HG03108 (cell line): ENCODE measurements around the gene PAXX.

Experiments used
- ATAC-seq: cut with Tn5 transposase; IDR thresholded peaks from one replicate; pipeline ENCODE4 v1.9.1; 2021; ENCODE audit warnings: moderate library complexity; ENCODE audit not compliant: unreplicated experiment

Gene PAXX

DNA sequence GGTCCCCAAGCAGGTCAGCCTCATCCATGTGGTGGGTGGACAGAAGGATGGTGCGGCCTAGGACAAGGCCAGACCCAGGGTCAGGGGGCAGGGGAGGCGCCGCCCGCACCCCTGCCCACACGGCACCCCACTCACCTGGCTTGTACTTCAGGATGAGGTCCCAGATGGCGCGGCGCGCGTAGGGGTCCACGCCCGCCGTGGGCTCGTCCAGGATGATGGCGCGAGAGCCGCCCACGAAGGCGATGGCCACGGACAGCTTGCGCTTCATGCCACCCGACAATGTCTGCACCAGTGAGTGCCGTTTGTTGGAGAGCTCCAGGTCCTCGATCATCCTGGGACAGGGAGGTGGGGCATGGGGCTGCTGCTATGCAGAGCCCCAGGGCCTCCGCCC, 23.3 kb downstream of the PAXX start:
- no peak for ATAC-seq

DNA sequence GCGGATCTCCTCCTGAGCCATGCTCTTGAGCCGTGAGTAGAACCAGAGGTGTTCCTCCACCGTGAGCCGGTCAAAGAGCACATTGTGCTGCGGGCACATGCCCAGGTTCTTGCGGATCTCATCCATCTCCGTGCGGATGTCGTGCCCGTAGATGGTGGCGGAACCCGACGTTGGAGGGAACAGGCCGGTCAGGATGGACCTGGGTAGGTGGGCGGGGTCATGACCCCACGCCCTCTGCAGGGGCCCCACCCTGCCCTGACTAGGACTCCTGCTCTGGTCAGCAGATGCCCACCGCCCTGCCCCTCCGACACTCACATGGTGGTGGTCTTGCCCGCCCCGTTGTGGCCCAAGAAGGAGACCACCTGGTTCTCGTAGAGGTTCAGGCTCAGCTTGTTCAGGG, 23.8 kb downstream of the PAXX start:
- ATAC-seq = no peak

DNA sequence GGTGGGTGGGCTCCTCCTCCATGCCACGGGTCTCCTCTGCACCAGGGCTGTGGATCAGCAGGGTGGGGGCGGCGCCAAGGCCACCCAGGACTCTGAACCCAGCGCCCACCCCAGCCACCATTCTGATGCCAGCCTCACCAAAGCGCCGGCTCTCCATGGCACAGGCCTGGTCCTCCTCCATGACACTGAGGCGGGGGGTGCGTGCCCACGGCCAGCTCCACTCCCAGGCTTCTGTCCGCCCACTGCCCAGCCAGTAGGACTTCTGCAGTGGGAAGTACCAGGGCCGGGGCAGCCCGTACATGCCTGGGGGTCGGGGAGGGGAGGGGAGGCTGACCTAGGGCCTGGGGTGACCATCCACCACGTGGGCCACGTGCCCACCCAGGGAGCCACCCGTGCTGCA, 24.2 kb downstream of the PAXX start:
- no peak for ATAC-seq

DNA sequence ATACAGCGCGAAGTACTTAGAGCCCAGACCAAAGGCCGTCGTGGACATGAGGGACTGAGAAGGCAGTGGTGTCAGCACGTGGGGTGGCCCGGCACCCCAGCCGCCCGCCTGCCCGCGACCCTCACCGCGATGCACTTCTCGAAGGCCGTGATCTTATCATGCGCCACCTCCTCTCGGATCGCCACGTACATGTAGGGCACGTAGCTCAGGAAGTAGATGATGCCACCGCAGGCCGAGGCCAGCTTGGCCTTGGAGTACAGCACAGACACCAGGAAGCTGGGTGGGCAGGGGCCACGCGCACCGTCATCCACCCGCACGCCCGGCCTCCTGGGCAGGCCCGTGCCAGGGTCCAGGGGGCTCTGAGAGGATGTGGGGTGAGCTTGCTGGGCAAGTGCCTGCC, 24.8 kb downstream of the PAXX start:
- no peak for ATAC-seq

DNA sequence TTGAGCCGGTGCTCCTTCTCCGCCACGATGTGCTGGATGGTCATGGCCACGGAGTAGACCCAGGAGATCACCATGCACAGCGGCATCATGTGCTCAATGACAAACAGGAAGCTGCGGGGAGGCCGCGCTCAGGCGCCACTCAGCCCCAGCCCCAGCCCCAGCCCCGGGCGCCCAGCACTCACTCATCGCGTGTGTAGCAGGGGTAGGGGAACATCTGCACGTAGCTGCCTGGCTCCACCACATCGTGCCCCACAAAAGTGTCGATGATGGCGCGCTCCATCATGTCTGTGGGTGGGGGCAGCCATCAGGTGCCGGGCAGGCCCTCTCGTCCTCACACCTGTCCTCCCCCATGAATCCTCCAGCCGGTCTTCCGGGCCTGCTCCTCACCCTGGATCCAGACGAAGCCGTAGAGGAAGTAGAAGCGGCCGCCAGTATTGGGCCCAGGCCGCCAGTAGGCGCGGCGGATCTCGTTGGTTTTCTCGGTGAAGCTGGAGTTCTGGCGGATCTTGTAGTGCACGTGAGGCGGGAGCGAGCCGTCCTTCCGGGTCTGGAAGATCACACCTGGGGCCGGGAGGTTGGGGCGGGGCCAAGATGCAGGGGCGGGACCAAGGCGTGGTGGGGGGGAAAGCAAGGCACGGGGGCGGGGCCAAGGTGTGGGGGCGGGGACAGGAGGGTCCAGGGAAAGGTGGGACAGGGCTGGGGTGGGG, 25.7 kb downstream of the PAXX start:
- ATAC-seq = no peak

DNA sequence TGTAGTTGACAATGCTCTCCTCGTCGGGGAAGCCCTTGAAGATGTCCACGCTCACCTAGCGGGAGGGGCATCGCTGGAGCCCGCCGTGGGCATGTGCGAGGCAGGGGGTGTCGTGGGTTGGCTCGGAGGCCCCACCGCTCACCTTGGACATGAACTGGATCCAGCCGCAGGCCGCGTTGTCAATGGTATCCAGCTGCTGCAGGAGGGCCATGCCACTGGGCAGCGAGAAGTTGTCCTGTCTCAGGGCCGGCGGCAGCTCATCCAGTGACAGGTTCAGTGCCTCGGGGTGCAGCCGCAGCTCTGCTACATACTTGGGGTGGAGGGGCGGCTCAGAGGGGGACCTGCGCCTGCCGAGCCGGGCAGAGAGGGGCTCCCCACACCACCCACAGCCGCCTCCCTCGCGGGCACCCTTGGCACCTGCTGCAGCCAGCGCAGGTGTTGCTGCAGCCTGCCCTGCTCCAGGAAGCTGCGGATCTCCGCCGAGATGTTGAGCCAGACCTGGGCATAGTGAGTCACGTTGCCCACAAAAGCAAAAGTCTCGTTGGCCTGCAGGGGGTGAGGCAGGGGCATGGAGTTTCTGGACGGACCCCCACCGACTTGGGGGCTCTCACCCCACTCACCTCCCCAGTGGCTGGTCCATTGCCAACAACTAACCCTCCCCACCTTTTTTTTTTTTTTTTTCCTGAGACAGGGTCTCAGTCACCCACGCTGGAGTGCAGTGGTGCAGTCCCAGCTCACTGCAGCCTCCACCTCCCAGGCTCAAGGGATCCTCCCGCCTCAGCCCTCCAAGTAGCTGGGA, 26.7 kb downstream of the PAXX start:
- no peak for ATAC-seq

DNA sequence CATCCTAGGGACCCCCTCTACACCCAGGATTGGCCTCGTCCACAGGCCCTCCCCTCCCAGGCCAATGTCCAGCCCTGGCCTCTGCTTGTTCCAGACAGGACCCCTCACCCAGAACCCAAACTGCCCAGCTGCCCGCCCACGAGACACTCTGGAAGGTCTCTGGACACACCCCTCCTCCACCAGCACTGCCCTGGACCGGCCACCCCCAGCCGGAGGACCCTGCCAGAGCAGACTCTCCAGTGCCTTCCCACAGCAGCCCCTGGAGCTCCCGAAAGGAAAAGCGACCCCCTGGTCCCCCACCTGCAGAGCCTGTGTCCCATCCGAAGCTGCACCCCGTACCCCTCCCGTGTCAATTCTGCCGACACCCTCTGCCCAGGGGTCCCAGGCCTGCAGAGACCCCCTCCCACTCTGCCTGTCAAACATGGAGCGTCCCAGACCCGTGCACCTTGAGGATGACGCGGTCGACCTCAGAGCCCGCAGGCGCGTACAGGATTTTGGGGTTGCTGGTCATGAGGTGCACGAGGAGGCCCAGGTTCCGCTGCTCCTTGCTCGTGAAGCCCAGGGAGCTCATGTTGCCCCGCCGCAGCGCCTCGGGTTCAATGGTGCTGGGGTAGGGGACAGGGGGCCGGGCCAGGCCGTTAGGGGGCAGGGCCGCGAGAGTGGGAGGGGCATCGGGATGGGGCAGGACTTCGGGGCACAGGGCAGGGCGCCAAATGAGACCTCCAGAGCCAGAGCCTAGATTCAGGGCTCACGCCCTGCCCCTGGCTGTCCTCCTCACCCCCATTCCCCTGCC, 27.9 kb downstream of the PAXX start:
- no peak for ATAC-seq

DNA sequence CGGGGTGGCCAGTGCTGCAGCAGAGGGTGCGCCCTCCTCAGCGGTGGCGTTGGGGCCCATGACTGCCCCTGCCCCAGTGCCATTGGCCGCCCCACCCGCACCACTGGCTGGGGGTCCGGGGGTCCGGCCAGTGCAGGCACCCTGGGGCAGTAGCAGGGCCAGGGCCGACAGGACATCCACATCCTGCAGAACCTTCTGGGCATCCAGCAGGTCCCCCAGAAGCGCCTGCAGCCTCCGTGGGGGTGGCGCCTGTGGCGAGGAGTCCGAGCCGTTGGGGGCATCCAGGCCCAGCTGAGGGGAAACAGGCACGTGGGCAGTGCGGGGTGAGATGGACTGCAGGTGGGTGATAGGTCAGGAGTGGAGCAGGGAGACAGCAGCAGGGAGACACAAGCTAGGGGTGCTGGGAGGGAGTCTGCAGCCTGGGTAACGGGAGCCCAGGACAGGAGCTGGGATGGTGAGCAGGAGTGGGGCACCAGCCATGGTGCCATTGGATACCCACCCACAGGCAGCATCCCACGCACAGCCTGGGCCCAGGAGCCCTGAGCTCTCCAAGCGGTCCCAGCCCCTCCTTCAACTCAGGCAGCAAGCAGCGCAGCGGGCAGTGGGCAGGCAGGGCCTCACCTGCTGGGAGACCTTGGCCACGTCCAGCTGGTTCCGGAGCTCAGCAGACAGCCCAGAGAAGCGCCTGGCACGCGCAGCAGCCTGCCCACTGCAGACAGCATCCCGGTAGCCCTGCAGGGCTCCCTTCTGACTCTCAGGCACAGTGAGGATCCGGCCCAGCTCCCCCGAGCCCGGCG, 28.7 kb downstream of the PAXX start:
- ATAC-seq = no peak

DNA sequence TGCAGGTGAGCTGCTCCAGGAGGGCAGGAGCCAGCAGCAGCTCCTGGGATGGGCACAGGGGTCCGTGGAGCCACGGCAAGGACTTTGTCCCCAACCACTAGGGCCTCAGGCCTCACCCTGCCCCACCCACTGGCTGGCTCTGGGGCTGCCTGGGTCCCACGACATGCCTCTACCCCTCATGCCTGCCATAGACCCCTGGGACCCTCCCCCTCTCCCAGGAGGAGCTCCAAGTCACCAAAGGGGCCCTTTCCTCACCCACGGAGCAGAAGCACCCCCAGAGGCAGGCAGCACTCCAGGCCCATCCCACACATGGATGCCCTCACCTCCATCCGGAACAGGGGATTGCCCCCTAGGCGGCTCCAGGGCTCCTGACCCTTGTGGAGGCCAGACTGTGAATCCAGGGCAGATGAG, 29.4 kb downstream of the PAXX start:
- ATAC-seq = no peak

DNA sequence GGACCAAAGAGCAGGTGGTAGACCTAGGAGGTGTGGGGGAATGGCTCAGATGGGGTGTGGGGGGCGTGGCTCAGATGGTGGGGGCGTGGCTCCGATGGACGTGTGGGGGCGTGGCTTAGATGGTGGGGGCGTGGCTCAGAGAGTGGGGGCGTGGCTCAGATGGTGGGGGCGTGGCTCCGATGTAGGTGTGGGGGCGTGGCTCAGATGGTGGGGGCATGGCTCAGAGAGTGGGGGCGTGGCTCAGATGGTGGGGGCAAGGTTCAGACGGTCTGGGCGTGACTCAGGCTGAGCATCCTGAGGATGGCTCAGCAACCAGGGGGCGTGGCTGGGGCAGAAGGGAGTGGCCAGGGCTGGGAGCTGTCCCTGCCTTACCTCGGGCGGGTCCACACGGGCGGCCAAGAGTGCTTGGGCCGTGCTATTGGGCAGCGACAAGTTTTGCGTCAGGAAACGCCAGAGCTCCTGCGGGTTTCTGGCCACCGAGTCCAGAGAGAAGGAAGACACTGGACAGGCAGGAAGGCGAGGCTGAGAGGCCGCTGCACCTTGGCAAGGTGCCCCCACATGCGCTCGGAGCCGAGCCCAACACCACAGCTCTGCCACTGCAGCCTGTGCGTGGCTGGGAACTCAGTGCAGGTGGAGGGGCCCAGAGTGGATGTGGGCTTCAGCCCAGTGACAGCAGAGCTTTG, 29.9 kb downstream of the PAXX start:
- no peak for ATAC-seq

DNA sequence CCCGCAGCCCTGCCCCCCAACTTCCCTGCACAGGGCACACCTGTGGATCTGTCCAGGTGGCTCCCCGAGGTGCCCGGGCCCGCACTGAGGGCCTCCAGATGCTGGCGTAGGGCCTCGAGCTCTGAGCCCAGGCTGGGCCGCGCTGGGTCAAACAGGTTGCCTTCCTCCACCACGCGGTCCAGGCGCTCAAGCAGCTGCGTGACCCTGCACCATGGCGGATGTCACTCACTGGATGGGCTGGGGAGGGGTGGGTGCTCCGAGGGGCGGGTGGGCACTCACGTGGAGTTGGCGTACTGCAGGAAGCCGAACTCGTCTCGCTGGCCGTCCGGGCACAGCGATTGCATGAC, 30.4 kb downstream of the PAXX start:
- no peak for ATAC-seq

DNA sequence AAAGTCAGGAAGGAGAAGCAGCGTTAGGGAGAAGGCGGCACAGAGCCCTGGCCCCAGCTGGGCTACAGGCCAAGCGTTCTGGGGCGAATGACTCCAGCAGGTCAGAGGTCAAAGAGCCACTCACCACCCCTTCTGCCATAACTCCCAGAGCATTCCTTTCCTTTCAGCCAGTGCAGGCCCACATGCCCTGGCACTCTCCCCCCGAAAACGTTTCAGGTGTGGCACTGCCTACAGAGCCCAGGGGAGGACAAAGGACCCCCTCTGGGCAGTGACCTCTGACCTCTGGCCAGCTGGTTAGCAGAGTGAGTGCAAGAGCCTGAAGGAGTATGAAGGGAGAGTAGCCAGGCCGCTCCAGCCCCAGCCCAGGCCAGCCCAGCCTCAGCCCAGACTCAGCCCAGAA, 30.9 kb downstream of the PAXX start:
- ATAC-seq = no peak

DNA sequence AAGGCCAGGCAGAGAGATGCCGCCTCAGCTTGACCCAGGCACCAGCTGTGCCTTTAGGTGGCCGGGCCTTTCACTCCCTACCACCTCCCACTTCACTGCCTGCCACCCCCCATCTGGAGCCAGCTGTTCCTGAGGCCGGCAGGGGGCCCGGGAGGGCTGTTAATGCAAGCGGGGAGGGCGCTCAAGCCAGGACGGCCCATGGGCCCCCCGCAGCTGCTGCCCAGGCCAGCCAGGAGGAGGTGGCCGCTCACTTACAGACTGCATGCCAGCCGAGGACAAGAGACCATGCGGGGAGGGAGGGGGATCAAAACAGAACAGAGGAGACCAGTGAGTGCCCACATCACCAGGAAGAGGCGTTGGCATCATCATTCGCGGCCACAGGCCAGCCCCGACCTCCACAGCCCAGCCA, 31.4 kb downstream of the PAXX start:
- no peak for ATAC-seq

DNA sequence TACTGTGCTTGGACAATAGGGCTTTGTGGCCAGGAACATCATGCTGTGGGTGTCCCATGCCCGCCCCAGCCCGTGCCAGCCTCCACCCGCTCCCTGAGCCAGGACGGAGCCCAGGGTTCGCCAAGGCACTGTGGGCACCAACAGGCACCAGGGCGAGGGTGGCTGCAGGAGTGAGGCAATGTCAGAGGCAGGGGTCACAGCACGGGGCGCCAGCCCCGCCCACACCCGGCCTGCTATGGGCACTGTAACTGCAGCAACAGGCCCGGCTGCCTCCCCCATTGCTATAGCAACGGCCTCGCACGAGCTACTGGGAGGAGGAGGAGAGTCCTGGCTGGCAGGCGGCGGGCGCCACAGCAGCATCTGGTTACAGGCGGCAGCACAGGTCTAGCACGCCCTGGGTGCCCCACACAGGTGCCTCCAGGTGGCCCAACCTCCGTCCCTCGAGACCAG, 33.3 kb downstream of the PAXX start:
- no peak for ATAC-seq

DNA sequence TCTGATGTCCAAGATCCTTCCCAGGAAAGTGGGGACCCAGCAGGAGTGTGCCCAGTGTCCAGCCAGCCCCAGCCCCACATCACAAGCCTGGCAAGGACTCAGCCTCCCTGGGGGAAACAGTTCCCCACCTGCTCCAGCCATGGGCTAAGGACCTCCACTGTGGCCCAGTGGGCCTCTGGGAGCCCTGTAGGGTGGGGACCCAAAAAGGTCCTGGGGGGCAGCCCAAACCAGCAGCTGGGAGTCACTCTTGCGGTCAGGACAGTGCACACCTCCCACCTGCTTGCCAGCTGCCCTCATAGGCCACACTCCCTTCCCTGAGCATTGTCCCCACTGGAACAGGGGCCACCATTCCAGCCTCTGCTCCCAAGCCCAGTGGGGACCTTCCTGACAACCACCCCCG, 34.2 kb downstream of the PAXX start:
- ATAC-seq = no peak

DNA sequence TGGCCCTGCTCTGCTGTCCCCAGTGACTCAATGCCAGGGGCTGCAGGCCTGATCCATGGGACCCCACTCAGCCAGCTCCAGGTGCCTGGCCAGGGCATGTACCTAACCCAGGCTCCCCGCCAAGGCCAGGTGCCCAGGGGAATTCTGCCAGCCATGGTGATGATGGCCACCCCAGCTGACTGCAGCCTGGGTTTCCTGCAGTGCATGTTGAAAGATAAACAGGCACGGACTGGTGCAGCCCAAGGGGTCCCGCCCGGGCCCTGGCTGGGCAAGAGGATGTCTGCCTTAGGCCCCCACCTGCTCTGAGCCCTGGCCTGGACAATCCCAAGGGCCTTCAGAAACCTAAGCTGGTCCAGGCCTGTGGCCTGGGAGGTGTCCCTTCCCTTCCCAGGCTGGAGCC, 34.6 kb downstream of the PAXX start:
- ATAC-seq = no peak

DNA sequence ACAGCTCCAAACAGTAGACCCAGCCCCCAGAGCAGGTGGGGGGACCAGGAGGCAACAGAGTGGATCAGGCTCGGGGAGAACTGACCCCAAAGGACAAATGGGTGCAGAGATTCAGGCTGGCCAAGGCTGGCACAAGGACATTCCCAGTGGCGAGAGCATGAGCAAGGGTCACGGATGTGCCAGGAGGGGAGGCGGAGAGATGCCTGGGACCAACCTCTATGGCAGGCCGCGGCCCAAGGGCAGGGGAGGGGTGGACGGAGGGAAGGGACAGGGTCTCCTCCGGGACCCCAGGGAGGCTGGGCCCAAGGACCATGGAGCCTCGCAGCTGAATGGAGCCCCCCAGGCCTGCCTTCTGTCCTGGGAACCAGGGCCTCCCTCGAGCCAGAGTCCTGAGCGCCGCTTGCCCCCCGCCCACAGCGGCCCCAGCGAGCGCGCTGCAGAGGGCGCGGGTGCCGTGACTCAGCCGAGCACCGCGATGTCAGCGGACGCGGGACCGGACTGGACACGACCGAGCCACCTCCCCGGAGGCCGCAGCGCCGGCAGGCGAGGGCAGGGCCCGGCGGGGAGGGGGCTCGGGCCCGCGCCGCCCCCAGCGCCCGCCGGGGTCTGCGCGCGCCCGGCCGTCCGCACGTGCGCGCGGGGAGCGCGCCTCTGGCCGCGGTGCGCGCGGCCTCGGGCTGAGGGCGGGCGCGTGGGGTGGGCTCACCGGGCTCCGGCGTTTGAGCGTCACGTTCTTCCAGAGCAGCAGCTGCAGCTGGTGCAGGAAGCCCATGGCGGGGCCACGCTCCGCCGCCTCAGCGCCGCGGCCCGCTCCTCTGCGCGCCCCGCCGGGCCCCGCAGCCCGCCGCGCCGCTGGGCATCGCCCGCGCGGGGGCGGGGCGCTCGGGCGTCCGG, 35.4 kb downstream of the PAXX start, which contains the start of gene ABCA2:
TSS of gene ABCA2 (minus strand) at position 869 of the 894 bp plus-strand sequence. CDS start at position 772, 97 bp downstream.
- ATAC-seq = no peak

DNA sequence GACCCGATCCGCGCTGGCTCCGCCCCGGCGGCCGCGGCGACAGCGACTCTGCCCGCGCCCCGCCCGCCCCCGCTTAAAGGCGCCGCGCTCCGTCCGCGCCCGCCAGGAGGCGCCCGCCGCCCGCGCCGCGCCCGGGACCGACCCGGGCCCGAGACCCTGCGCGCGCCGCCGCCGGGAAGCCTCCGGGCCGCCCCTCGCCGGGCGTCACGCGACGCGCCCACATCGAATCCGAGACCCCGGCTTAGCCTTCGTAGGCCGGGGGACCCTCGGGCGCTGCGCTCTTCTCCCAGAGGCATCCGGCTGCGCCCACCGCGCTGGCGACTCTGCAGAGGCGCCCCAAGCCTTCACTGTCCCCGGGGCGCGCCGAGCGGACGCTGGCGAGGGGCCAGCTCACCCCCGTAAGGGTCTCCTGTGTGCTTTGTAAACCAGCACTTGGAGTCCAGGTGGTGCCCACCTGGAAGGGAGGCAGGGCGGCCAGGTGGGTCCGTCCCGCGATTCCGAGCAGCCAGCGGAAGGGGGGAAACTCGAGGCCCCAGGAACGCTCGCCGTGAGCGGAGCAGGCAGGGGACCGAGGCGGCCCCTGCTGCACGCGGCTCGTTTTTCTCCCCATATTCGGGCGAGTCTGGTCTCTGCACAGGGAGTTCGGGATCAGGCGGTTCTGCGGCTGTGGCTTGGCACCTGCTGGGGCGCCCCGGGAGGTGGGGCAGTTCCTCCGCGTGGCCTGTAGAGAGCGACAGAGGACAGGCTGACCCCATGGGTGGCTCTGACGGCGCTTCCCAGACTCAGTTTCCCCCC, 36.2 kb downstream of the PAXX start:
- peak; percentile 13 for ATAC-seq
